GM21515 (cell line): ENCODE measurements around the gene LMF1.
A peak's percentile ranks its signal among the peaks of the same experiment; 100 is the strongest.

Experiments used
- ATAC-seq: cut with Tn5 transposase; IDR thresholded peaks from one replicate; pipeline ENCODE4 v1.9.1; 2021; ENCODE audit not compliant: unreplicated experiment

The LMF1 gene

DNA sequence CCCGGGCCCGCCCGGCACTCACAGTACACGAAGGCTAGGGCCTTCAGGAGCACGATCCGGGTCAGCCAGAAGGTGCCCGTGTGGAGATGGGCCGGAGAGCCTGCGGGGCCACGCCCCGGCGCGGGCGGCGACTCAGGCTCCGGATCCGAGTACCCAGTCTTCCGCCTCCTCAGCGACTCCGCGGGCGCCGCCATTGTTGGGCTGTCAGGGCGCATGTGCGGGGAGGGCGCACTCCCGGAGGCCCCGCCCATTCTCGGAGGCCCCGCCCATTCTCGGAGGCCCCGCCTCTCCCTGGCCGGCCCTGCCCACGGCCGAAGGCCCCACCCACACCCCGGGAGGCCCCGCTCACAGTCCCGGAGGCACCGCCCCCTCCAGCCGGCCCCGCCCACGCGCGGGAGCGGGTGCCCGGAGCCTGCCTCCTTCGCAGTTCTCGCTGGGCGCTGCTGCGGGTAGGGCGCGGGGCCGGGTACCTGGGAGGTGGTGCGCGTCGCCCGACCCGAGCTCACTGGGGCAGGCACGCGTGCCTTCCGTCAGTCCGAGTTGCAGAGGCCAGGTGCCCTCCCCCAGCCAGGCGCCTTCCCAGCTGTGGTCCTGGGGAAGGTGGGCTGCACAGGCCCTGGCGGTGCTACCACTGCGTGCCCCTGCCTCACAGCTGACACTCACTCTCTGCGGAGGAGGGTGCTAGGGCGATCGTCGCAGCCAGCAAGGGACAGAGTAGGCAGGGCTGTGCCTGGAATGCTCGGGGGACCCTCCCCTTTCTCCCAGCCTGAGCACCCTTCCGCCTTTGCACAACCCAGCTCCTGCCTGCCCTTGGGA lies at the start of gene LMF1:
Gene LMF1, minus strand, starts transcription at position 219 of the 816 bp plus-strand sequence. Its CDS starts 4 bp downstream, at position 215.
- ATAC-seq: peak; percentile 61

DNA sequence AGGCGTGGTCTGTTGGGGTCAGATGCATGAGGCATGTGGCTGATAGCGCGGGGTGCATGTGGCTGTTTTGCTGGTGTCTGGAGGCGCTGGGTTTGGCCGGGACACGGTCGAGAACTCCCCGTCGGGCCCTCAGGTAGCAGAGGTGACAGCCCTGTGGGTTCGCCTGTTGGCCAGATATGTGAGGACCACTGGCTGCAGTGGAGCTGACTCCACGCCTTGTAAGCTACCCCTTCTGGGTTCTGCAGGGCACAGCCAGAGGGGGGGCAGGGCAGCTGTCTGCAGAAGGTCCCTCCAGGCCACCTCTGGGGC lies 49.3 kb upstream of the LMF1 start:
- no peak for ATAC-seq

DNA sequence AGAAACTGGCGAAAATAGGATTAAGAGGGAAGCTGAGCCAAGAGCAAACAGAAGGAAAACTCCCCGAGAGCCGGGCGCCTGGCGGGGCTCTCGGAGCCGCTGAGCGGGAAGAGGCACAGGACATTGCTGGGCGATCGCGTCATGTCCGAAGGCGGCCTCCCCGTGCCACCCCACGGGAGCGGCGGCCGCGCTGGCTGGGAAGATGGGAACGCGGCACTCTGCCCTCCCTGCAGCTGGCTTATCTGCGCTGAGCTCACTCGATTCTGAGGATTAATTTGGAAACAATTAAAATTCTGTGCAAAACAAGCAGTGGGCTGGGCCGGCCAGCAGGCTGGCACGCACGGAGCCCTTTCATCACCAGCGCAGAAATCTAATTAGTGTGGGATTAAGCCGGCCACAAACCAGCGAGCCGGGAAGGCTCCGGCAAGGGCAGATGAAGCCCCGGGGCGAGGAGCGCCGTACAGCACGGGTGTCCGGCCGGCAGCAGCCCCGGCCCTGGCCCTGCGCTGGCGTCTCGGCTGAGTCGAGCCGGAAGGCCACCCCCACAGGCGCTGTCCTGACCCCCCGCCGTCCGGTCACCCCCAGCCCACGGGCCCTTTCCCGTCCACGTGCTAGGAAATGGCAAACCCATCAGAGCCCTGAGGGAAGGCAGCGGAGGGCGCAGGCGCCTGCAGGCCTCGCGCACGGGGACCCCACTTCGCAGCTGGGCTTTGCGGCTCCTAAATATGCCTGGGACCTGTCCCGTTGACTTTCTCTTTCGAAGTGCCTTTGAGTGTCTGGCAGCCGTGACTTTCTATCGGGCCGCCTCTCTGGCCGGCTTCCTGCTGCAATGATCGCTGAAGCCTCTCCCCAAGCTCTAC lies 48.7 kb upstream of the LMF1 start:
- no peak for ATAC-seq

DNA sequence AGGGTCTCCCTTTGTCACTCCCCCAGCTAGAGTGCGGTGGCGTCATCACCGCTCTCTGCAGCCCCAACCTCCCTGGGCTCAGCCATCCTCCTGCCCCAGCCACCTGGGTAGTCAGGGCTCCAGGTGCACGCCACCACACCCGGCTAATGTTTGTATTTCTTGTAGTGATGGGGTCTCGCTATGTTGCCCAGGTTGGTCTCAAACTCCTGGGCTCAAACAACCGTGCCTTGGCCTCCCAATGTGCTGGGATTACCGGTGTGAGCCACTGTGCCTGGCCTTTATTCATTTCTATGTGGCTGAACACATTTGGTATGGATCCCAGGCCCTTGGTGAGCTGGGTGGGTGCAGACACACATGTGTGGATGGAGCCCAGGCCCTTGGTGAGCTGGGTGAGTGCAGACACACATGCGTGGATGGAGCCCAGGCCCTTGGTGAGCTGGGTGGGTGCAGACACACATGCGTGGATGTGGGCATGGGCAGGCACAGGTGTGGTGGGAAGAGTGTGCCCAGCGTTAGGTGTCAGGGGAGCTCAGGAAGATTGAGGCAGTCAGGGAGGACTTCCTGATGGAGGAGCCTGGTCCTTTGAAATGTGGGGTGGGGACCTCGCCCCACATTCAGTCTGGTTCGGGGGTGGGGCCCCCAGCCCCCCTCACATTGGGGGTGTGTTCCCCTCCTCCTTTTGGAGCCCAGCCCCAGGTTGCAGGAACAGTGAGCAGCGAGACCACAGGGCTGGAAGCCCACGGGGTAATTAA lies 47.8 kb upstream of the LMF1 start:
- no peak for ATAC-seq

DNA sequence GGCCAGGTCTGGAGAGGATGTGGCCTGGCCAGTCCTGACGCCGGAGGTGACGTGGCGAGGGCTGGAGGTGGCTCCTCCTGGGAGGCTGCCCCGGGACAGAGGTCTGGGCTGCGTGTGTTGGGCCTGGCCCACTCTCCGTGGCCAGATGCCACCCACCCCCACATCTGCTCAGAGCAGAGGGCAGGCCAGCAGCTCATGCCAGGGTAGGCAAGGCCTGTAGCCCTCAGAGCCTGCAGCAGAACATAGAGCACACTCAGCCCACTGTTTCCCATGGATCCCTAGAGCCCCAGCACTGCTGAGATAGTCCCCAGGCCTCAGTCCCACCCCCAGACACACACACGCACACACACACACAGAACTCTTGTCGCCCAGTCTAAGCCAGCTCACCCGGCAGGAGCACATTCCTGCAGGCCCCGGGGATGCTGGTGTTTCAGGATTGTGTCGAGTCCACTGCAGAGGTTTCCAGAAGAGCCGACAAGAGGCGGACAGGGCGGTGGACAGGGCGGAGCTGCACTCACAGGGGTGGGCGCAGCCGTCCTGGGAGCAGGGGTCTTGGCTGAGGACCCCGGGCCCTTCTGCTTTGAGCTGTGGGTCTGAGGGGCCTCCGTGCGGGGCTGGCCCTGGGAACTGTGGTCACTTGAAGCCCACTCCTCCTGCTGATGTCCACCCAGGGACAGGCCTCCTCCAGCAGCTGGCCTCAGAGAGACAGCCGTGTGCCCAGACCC lies 44.1 kb upstream of the LMF1 start:
- no peak for ATAC-seq

DNA sequence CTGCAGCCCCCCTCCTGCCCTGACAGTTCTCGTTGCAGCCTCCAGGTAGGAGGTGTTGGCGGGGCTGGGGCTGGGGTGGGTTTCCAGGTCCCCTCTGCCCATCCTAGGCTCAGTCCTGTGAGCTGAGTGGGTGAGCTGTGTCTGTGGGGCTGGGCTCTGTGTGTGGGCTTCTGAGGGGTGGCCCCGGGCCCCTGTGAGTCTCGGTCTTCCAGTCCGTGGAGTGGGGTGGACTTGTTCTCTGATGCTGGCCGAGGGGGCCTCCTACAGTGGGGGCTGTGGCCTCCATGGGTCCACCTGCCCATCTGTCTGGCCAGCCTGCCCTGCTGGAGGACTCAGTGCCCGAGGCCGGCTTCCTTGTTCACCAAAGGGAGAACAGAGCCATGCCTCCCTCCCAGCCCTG lies 43.4 kb upstream of the LMF1 start:
- no peak for ATAC-seq

DNA sequence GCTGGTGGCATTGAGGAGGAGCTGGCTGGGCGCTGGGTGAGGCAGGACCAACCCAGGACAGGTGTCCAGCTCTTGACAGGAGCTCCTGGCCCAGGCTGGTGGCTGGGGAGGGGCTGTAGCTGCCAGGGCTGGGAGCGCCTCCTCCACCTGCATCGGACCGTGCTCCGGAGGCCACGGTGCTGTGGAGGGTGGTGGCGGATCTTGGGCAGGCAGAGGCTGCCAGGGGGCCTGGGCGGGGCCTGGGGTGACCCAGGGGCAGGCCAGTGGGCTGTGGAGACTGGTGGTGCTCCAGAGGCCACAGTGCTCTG lies 42.8 kb upstream of the LMF1 start:
- no peak for ATAC-seq

DNA sequence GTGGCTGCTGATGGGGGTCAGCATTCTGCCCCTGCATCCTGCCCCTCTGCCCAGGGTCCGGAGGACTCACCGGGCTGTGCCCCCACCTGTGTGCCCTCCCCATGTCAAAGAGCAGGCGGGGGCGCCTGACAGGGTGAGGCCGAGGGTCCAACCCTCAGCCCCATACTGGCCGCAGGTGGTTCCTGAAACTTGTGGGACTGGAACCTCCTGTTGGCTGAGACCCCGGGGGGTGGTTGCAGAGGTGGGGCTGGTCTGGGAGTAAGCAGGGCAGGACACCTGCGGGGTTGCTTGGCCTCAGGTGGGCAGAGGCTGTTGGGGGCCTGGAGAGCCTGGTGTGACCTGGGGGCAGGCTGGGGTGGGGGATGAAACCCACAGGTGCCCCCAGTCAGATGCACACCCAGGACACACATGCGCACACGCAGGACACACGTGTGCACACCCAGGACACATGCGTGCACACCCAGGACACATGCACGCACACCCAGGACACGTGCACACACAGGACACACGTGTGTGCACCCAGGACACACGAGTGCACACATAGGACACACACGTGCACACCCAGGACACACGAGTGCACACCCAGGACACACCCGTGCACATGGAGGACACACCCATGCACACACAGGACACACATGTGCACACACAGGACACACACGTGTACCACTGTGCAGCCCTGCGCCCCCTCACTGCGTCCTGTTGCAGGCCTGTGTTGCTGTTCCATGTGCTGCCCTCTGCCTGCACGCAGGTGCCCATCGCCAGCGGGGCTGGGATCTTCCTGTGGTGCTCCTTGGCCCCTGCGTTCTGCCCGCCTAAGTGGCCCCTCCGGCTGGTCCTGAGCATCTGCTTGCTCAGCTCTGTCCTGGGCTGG lies 42.2 kb upstream of the LMF1 start:
- ATAC-seq: no peak

DNA sequence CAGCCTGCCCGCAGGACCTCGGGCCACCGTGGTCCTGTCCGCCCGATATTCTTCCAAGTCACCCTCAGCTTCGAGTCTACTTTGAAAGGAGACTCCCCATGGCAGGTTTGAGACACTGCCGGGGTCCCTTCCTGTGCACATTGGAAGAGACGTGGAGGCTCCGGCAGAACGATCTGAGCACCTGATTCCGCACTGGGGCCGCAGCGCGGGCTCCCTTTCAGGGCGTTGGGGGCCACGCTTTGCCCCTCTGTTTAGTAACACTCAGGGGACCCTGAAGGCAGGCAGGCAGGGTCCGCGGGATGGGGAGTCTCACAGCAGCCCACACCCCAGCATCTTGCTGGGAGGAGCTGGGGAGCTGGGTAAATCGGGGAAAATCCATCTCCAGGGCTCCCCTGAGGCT lies 41.4 kb upstream of the LMF1 start:
- ATAC-seq: no peak

DNA sequence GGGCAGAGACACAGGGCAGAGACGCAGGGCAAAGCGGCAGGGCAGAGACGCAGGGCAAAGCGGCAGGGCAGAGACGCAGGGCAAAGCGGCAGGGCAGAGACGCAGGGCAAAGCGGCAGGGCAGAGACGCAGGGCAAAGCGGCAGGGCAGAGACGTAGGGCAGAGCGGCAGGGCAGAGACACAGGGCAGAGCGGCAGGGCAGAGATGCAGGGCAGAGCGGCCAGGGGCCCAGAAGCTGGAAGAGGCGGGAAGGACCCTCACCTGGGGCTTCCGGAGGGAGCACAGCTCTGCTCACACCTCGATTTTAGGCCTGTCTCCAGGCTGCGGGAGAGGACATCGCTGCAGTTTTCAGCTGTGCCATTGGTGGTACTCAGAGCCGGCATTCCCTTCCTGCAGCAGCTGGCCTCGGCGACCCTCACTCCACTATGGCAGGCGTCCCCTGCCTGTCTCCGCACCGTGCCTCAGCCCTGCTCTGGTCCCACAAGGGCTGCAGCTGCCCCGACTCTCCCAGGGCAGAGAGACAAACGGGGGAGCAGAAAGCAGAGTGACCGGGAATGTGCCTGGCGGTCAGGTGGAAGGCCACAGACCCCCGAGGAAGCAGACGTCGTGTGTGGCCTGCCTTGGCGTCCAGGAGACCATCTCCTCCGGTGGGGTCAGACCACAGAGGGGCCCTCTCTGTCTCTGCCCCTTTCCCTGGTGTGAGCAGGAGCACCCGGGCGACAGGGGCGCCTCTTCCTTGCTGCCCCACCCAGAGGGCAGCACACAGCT lies 40.7 kb upstream of the LMF1 start:
- no peak for ATAC-seq

DNA sequence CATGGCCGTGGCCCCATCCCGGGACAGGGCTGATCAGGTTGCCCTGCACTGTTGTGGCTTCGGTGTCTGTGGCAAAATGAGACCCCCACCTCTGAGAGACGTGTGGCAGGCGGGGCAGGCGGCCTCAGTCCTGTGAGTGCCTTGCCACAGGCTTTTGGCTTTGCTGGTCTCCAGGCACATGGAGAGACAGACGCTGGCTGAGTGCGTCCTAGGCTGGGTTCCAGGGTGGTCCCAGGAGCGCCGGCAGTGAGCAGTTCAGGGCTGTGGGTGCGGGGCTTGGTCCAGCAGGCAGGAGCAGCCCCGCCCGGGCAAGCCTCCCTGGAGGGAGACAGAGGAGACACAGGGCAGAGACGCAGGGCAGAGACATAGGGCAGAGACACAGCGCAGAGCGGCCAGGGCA lies 40.0 kb upstream of the LMF1 start:
- no peak for ATAC-seq

DNA sequence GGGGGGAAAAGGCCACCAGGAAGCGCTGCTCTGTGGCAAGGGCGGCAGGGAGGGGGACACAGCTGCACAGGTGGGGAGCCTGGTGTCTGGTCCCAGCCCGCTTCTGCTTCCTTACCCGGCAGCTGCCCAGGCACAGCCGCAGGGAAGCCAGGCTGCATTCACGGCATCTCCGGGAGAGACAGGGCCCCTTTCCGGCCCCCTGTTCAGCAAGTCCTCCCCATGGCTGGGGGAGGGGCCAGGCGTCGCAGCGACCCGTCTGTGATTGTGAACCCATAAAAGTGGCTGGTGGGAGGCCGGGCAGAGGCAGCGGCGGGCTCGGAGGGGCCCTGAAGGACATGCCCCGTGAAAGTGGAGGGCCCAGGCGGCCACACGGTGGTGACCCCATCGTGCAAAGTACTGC lies 39.5 kb upstream of the LMF1 start:
- ATAC-seq: no peak

DNA sequence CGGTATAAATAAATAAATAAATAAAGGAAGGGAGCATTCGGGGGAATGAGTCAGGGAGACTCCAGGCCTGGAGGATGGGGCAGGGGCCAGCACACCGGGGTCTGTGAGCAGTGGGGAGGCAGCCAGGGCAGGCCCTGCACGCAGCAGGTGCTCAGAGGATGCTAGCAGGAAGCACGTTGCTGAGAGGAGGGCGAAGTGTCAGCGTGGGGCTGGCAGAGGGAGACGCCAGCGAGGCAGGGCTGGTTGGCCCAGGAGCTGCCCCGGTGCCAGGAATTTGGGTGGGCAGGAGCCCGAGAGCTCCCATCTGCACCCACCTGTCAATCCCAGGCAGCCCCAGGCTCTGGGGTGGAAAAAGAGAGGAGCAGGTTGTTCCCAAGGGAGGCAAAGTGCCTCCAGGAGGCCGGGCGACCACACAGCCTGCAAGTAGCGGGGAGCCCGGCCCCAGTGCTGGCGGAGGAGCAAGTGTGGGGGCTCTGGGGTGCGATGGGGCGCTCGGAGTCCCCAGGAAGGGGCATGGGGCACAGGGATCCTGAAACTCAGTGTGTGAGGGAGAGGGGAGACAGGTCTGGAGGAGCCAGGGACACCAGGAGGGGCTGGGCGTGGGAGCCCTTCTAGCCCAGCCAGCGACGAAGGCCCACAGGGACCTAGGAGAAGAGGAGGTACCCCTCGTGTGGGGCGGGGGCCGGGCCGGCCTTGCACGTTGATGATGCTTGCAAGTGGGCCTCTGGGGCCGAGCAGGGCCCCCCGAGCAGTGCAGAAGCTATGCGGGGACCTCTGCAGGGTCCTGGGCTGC lies 38.8 kb upstream of the LMF1 start:
- ATAC-seq: no peak

DNA sequence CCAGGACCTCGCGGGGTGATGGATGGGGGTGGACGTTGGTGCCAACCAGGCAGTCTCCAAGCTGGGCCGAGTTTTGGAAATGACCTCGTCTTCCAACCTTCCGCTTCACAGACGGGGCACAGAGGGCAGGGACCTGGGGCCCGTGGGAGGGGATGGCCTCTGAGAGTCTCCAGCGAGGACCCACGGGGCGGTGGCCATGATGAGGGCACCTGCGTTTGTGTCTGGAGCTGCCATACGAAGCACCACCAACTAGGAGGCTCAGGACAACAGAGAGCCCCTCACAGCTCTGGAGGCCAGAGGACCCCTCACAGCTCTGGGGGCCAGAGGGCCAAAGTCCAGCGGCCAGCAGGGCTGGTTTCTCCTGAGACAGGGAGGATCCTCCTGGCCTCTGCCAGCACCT lies 37.3 kb upstream of the LMF1 start:
- ATAC-seq: no peak

DNA sequence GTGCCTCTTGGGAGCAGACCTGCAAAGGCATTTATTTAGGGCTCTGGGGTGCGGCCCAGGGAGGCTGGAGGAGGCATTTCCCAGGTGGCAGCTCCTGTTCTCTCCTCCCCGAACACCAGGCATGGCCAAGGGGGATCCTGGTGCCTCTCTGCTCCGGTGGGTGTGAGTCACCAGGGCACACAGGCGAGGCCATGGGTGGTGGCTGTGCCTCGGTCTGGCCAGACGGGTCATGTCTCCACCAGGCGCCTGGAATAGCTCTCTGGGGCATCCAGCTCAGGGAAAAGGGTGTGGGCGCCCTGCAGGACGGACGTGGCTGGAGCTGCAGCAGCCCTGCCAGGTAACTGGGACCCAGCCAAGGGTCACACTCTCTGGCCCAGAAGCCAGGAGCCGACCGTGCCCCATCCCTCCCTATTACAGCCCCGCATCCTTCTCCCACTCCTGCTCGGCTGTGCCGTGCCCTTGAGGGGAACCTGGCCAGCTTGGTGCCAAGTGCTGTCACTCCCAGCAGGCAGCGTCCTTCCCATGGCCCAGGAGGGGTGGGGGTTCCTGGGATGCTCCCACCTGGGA lies 36.6 kb upstream of the LMF1 start:
- ATAC-seq: no peak

DNA sequence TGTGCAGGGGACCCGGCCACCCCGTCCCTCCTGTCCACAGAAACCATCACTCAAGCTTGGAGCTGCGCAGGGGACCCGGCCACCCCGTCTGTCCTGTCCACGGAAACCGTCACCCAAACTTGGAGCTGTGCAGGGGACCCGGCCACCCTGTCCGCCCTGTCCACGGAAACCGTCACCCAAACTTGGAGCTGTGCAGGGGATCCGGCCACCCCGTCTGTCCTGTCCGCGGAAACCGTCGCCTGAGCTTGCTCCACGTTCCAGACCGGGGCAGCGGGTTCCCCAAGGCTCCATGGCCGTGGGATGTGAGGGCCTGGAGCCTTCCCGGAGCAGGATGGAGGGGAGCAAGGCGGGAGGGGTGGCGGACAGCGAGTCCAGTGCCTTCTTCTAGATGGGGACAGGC lies 36.0 kb upstream of the LMF1 start:
- ATAC-seq: no peak

DNA sequence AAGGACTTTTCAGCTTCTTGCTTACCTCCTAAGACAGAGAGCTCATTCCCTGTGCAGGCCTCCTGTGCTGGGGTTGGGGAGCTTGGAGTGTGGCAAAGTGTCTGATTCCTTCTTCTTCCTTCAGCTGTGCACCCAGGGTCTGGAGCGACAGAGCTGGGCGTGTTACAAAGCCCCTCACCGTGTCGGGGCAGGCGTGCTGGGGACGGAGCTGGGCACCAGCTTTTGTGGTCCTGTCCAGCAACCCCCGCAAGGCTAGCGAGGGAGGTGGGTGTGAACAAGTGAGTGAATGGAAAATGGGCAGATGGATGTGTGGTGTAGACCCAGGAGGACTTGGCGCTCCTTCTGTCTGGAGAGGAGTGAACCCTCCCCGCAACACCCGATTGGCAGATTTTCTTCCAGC lies 34.5 kb upstream of the LMF1 start:
- ATAC-seq: no peak
